ENCODE results near the gene CCDC102B.

- TF ChIP-seq, protein P1, sequence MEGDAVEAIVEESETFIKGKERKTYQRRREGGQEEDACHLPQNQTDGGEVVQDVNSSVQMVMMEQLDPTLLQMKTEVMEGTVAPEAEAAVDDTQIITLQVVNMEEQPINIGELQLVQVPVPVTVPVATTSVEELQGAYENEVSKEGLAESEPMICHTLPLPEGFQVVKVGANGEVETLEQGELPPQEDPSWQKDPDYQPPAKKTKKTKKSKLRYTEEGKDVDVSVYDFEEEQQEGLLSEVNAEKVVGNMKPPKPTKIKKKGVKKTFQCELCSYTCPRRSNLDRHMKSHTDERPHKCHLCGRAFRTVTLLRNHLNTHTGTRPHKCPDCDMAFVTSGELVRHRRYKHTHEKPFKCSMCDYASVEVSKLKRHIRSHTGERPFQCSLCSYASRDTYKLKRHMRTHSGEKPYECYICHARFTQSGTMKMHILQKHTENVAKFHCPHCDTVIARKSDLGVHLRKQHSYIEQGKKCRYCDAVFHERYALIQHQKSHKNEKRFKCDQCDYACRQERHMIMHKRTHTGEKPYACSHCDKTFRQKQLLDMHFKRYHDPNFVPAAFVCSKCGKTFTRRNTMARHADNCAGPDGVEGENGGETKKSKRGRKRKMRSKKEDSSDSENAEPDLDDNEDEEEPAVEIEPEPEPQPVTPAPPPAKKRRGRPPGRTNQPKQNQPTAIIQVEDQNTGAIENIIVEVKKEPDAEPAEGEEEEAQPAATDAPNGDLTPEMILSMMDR (IDR thresholded peaks at IDR 0.05; ENCODE audit: insufficient read depth, low read length, poor library complexity, severe bottlenecking), result no peak
- TF ChIP-seq EZH2phosphoT487 (conservative IDR thresholded peaks at IDR 0.05; ENCODE audit: low read length), result no peak
These were observed 284.0 kb downstream of the CCDC102B start for GRCh38 chr18:69081846-69082245.

Measured in SU-DHL-6 (cell line).